ENCODE data around the gene SEMG1. TPM values are rescaled to one million over a fixed set of nuclear protein-coding genes. Genes with fewer than 3 reads are reported as not detected.
A peak's percentile ranks its signal among the peaks of the same experiment; 100 is the strongest.

SEMG1 gene
- total RNA-seq, 1 experiment from 2014 or later: not detected

DNA sequence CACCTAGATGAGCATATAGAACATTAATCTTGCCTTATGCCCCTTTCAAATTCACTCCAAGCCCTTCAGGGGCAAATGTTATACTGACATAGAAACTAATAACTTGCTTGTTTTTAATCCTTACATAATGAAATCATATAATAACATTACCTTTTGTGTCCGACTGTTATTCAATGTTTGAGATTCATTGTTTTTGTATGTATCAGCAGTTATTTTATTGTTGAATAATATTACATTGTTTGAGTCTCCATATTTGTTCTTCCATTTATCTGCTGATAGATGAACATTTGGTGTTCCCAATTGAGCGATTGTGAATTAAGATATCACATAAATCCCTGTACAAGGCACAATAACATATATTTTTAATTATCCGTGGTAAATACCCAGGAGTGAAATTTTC lies 6.0 kb downstream of the SEMG1 start:
- in situ Hi-C loops (cut with HindIII; ENCODE audit: low pct_unique_long_range_greater_than_20kb, low sequenced_read_pairs): no loop called here

DNA sequence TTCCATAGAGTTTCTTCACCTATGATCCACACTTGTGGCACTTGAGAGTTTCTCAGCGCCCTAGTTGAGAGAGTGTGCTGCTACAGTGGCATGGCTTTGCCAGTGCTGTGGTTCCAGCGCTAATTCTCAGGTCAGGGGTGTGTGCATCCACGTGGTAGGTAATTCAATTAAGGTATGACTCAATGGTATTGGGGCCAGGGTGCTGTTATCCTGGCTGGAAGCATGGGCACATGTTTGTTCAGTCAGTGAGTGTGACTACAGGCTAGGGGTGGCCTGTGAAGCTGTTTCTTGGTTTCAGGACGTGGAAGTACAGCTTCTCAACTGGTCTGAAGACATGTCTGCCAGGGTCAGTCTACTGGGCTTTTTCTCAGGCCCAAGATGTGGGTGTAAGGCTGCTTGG lies 11.3 kb downstream of the SEMG1 start:
- no peak for DNase-seq (ENCODE audit: low read depth)
- in situ Hi-C loops (cut with HindIII; ENCODE audit: low pct_unique_long_range_greater_than_20kb, low sequenced_read_pairs): no loop called here

More for the DNA sequence above, 6.0 kb downstream of the SEMG1 start:
- DNase-seq (ENCODE audit: low read depth): no peak

- no peak for DNase-seq (ENCODE audit: low read depth)
- in situ Hi-C loops (cut with HindIII; ENCODE audit: low pct_unique_long_range_greater_than_20kb, low sequenced_read_pairs): no loop called here
These were observed 11.8 kb downstream of the SEMG1 start for GRCh38 chr20:45218636-45219035.

- in situ Hi-C loops (cut with HindIII; ENCODE audit: low pct_unique_long_range_greater_than_20kb, low sequenced_read_pairs): no loop called here
- no peak for DNase-seq (ENCODE audit: low read depth)
These were observed 14.2 kb downstream of the SEMG1 start, which contains the start of gene SEMG2 for GRCh38 chr20:45221076-45221475. Gene SEMG2 (plus strand): TSS chr20:45221373. CDS start chr20:45221390, 17 bp downstream.

- no peak for DNase-seq (ENCODE audit: low read depth)
- in situ Hi-C loops (cut with HindIII; ENCODE audit: low pct_unique_long_range_greater_than_20kb, low sequenced_read_pairs): no loop called here
These were observed 16.3 kb downstream of the SEMG1 start for GRCh38 chr20:45223136-45223535.

- no peak for DNase-seq (ENCODE audit: low read depth)
- in situ Hi-C loops (cut with HindIII; ENCODE audit: low pct_unique_long_range_greater_than_20kb, low sequenced_read_pairs): no loop called here
These were observed 19.5 kb downstream of the SEMG1 start for GRCh38 chr20:45226287-45226686.

GRCh38 chr20:45229264-45230056 lies 22.6 kb downstream of the SEMG1 start:
- in situ Hi-C loops (cut with HindIII; ENCODE audit: low pct_unique_long_range_greater_than_20kb, low sequenced_read_pairs): no loop called here
- DNase-seq (ENCODE audit: low read depth): no peak

- no peak for DNase-seq (ENCODE audit: low read depth)
- in situ Hi-C loops (cut with HindIII; ENCODE audit: low pct_unique_long_range_greater_than_20kb, low sequenced_read_pairs): no loop called here
These were observed 23.8 kb downstream of the SEMG1 start for GRCh38 chr20:45230631-45231030.

DNA sequence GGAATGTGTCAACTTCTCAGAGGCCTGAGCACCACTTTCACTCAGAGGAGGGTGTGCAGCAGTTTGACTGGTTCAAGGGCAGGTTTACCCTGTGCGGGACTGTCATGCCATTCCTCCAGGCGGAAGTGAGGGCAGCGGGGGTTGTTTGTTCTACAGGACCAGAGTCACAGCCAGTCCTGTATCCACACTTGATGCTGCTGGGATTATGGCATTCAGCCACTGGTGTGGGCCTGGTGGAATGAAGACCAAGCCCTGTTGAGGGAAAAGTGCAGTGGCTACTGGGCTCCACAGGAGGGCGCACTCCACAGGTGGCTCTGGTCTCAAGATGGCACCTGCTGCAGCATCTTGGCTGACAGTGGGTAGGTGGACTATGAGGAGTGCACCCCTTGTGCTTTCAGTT lies 29.2 kb downstream of the SEMG1 start:
- no peak for DNase-seq (ENCODE audit: low read depth)
- in situ Hi-C loops (cut with HindIII; ENCODE audit: low pct_unique_long_range_greater_than_20kb, low sequenced_read_pairs): no loop called here

DNA sequence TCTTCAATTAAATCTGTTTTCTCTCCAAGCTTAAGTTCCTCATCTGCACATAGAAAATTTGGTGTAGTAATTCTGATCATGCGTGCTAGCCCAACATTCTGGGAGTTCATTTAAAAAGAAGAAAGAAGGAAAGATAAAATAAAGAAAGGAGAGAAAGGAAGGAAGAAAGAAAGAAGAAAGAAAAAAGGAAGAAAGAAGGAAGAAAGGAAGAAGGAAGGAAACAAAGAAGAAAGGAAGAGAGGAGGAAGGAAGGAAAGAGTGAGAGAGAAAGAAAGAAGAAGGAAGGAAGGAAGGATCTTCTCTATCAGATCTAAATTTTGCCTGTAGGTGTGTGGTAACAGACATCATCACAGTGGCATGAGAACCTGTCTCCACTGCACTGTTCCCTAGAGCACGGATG lies 31.3 kb downstream of the SEMG1 start:
- in situ Hi-C loops (cut with HindIII; ENCODE audit: low pct_unique_long_range_greater_than_20kb, low sequenced_read_pairs): no loop called here
- no peak for DNase-seq (ENCODE audit: low read depth)

- in situ Hi-C loops (cut with HindIII; ENCODE audit: low pct_unique_long_range_greater_than_20kb, low sequenced_read_pairs): no loop called here
These were observed 39.3 kb downstream of the SEMG1 start for GRCh38 chr20:45246109-45246508.

GRCh38 chr20:45247865-45248264 lies 41.0 kb downstream of the SEMG1 start:
- in situ Hi-C loops (cut with HindIII; ENCODE audit: low pct_unique_long_range_greater_than_20kb, low sequenced_read_pairs): no loop called here
- DNase-seq (ENCODE audit: low read depth): no peak

More at GRCh38 chr20:45246109-45246508, 39.3 kb downstream of the SEMG1 start:
- DNase-seq (ENCODE audit: low read depth): no peak

GRCh38 chr20:45248609-45249008 lies 41.8 kb downstream of the SEMG1 start:
- DNase-seq (ENCODE audit: low read depth): no peak
- in situ Hi-C loops (cut with HindIII; ENCODE audit: low pct_unique_long_range_greater_than_20kb, low sequenced_read_pairs): no loop called here

DNA sequence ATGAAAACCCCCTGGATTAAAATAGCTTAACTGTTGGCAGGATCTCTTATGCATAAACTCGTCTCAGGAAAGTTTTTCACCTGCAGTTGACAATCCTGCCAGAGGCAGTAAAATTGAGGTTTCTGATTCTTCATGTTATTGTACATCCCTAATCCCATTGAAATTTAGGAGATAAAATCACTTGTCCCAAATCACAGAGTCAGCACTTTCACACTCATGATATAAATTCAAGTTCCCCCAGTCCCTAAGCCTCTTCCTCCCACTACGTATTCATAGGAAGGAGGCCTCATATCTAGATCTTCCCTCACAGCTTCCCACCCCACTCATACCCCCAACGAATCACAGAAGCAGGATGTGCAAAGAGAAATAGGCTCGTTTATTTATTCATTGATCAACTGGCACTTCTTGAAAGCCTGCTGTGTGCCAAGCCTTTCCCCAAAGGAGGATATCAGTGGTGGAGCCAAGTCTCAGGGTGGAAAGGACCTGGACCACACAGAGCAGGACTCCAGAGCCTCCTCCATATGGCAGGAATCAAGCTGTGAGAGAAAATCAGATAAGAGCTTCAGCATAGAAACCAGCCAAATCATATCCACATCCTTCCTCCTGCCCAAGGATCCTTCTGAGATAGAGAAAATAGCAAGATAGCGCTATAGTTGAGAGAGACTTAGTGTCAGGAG lies 45.2 kb downstream of the SEMG1 start:
- in situ Hi-C loops (cut with HindIII; ENCODE audit: low pct_unique_long_range_greater_than_20kb, low sequenced_read_pairs): no loop called here
- no peak for DNase-seq (ENCODE audit: low read depth)

GRCh38 chr20:45253261-45253660 lies 46.4 kb downstream of the SEMG1 start:
- no peak for DNase-seq (ENCODE audit: low read depth)

GRCh38 chr20:45254383-45255262 lies 47.8 kb downstream of the SEMG1 start, which contains the start of gene SLPI:
Gene SLPI (minus strand): TSS chr20:45254564. CDS start chr20:45254543, 21 bp downstream.
- in situ Hi-C loops (cut with HindIII; ENCODE audit: low pct_unique_long_range_greater_than_20kb, low sequenced_read_pairs): no loop called here
- peak; percentile 32 for DNase-seq (ENCODE audit: low read depth)

More at GRCh38 chr20:45253261-45253660, 46.4 kb downstream of the SEMG1 start:
- in situ Hi-C loops (cut with HindIII; ENCODE audit: low pct_unique_long_range_greater_than_20kb, low sequenced_read_pairs): no loop called here

GRCh38 chr20:45257161-45257560 lies 50.3 kb downstream of the SEMG1 start:
- DNase-seq (ENCODE audit: low read depth): no peak
- in situ Hi-C loops (cut with HindIII; ENCODE audit: low pct_unique_long_range_greater_than_20kb, low sequenced_read_pairs): no loop called here

DNA sequence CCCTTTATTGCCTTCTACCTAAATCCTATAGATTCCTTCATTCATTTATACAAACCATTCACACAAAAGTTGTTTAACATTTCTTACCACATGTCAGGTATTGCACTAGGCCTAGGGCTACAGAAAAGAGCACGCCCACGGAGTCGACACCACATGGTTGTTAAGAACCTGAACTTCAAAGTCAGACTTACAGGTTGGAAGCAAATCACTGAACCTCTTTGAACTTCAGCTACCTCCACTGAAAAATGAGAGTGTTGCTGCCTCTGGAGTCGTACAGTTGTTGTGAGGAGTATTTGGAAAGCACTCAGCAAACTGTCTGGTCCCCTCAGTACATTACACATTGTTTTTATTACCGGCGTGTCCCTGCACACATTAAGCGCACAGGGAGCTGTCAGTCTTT lies 50.9 kb downstream of the SEMG1 start:
- no peak for DNase-seq (ENCODE audit: low read depth)
- in situ Hi-C loops (cut with HindIII; ENCODE audit: low pct_unique_long_range_greater_than_20kb, low sequenced_read_pairs): no loop called here

DNA sequence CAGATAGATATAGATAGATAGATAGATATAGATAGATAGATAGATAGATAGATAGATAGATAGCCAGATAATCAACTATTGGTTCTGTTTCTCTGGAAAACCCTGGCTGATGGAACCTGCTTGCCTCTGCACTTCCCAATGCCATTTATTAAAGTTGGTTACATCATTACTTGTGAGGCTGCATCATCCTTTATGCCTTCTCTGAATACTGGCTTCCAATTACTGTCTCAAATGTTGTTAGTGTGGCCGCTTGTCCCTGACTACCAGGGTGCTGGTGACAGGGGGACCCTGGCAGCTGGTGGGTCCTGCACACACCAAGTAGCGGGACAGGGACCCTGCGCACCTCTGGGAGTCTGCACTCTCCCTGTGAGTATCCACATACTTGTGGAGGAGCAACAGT lies 51.4 kb downstream of the SEMG1 start:
- no peak for DNase-seq (ENCODE audit: low read depth)

More for the DNA sequence above, 51.4 kb downstream of the SEMG1 start:
- in situ Hi-C loops (cut with HindIII; ENCODE audit: low pct_unique_long_range_greater_than_20kb, low sequenced_read_pairs): no loop called here

Measured in Caki2 (cell line).